PC-9 (cell line): ENCODE measurements around the gene BCL2L1. TPM values are rescaled to one million over a fixed set of nuclear protein-coding genes. Genes with fewer than 3 reads are reported as not detected.

Experiments
- BruUV-seq: library from RNA; stranded (reverse); fragments of 400-500 nt; replicated peaks from 2 replicates; lab custom pipeline; 2021; lab: Mats Ljungman, UMichigan
- CTCF ChIA-PET: fragments of 300-600 bp; sonication (Branson Sonifier 250); formaldehyde crosslinking; loops from one replicate; lab custom pipeline; 2022; ENCODE audit warnings: antibody characterized with exemption; lab: Charles Lee
- POLR2A ChIA-PET: fragments of 300-600 bp; sonication (Branson Sonifier 250); formaldehyde crosslinking; loops from one replicate; lab custom pipeline; 2022; ENCODE audit warnings: antibody characterized with exemption; ENCODE audit not compliant: unreplicated experiment; lab: Charles Lee
- DNase-seq, 2 experiments: peaks; one replicate each; pipeline versions ENCODE4 v3.0.0 to v3.0.0-alpha.2; 2015 to 2022; ENCODE audit warnings: mixed read lengths in 1 of 2
- H2AFZ ChIP-seq: fragments of 200-600 bp; sonication (generic); 2 replicates; pipeline ENCODE4 v1.8.1; 2017; ENCODE audit warnings: antibody characterized with exemption
- H3F3A ChIP-seq: fragments of 200-600 bp; sonication (generic); 2 replicates; pipeline ENCODE4 v1.8.1; 2017; ENCODE audit warnings: antibody characterized with exemption, mild to moderate bottlenecking, low read depth; ENCODE audit not compliant: insufficient read depth
- H3K27ac ChIP-seq: fragments of 200-600 bp; sonication (generic); 2 replicates; pipeline ENCODE4 v1.6.1; 2016; ENCODE audit warnings: mixed run types
- H3K27me3 ChIP-seq: fragments of 200-600 bp; sonication (generic); 2 replicates; pipeline ENCODE4 v1.6.1; 2016; ENCODE audit warnings: low read depth, mixed run types; ENCODE audit not compliant: insufficient read depth
- H3K36me3 ChIP-seq: fragments of 200-600 bp; sonication (generic); 2 replicates; pipeline ENCODE4 v1.6.1; 2016; ENCODE audit warnings: low read depth, mixed run types
- H3K4me1 ChIP-seq: fragments of 200-600 bp; sonication (generic); replicated peaks from 2 replicates; pipeline ENCODE4 v1.6.1; 2016; ENCODE audit warnings: mixed run types; ENCODE audit not compliant: insufficient read depth
- H3K4me2 ChIP-seq: fragments of 200-600 bp; sonication (generic); 2 replicates; pipeline ENCODE4 v1.6.1; 2017; ENCODE audit warnings: mixed run types
- H3K4me3 ChIP-seq: fragments of 200-600 bp; sonication (generic); 2 replicates; pipeline ENCODE4 v1.6.1; 2016; ENCODE audit warnings: mixed run types
- H3K79me2 ChIP-seq: fragments of 200-600 bp; sonication (generic); 2 replicates; pipeline ENCODE4 v1.6.1; 2017; ENCODE audit warnings: low read depth, mixed run types
- H3K9me2 ChIP-seq: fragments of 200-600 bp; sonication (generic); 2 replicates; pipeline ENCODE4 v1.8.1; 2017; ENCODE audit warnings: mild to moderate bottlenecking; ENCODE audit not compliant: insufficient read depth
- H3K9me3 ChIP-seq: fragments of 200-600 bp; sonication (generic); 2 replicates; pipeline ENCODE4 v1.8.1; 2016; ENCODE audit warnings: low read depth; ENCODE audit not compliant: insufficient read depth
- H4K20me1 ChIP-seq: fragments of 200-600 bp; sonication (generic); 2 replicates; pipeline ENCODE4 v1.8.1; 2017; ENCODE audit not compliant: insufficient read depth
- EZH2 ChIP-seq: fragments of 200-600 bp; sonication (generic); IDR thresholded peaks from 2 replicates; pipeline ENCODE4 v1.8.0; 2017; ENCODE audit warnings: antibody characterized with exemption, low read depth
- intact Hi-C: fragments of 100-400 bp; cut with micrococcal nuclease; formaldehyde crosslinking; loops from one replicate; pipeline ENCODE4 v1.10.0; 2022; ENCODE audit not compliant: unreplicated experiment
- total RNA-seq: library from RNA; stranded (reverse); gene quantifications from 2 replicates; pipeline ENCODE4 v1.2.3, GENCODE V29; 2021
- TF ChIP-seq, protein P1 (sequence below): fragments of 200-600 bp; sonication (generic); conservative IDR thresholded peaks from 2 replicates; pipeline ENCODE4 v1.6.1; 2017; ENCODE audit warnings: mixed run types, antibody characterized with exemption, mild to moderate bottlenecking, moderate library complexity

BCL2L1 gene
- total RNA-seq, 1 experiment from 2014 or later = 125 TPM

DNA sequence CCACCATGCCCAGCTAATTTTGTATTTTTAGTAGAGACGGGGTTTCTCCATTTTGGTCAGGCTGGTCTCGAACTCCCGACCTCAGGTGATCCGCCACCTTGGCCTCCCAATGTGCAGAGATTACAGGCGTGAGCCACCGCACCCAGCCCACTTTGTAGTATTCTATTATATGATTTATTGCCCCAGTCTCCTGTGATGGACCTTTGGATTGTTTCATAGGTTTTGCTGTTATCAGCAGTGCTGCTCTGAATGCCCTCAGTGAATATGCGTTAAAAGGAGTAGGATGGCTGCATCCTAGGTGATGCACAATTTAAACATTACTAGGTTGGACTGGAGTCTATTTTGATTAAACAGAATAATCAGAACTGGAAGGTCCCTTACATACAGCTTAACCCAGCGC, 107.3 kb downstream of the BCL2L1 start:
- no peak overlapping the region for H3K4me2 ChIP-seq
- no peaks in the 10 kb centered on the region for H3K9me2 ChIP-seq
- no peak overlapping the region for H3K27ac ChIP-seq
- H3K36me3 ChIP-seq = no peaks in the 10 kb centered on the region
- no peaks in the 10 kb centered on the region for H3K27me3 ChIP-seq
- intact Hi-C loops = no loop called here
- no peak overlapping the region for H2AFZ ChIP-seq
- ChIA-PET CTCF (interaction anchor here (0.9 kb wide), 1 partner anchor 113 kb away, joined by 3 read pairs; no protein-coding TSS in a partner anchor), POLR2A (no interaction called here)
- peaks cover 18% of the 10 kb centered on the region for H3F3A ChIP-seq
- DNase-seq = no peak
- BruUV-seq = no TSS peak
- H3K9me3 ChIP-seq = no peaks in the 10 kb centered on the region
- peaks cover 20% of the 10 kb centered on the region for H3K4me1 ChIP-seq
- TF ChIP-seq EZH2 = no peak
- TF ChIP-seq, protein P1, sequence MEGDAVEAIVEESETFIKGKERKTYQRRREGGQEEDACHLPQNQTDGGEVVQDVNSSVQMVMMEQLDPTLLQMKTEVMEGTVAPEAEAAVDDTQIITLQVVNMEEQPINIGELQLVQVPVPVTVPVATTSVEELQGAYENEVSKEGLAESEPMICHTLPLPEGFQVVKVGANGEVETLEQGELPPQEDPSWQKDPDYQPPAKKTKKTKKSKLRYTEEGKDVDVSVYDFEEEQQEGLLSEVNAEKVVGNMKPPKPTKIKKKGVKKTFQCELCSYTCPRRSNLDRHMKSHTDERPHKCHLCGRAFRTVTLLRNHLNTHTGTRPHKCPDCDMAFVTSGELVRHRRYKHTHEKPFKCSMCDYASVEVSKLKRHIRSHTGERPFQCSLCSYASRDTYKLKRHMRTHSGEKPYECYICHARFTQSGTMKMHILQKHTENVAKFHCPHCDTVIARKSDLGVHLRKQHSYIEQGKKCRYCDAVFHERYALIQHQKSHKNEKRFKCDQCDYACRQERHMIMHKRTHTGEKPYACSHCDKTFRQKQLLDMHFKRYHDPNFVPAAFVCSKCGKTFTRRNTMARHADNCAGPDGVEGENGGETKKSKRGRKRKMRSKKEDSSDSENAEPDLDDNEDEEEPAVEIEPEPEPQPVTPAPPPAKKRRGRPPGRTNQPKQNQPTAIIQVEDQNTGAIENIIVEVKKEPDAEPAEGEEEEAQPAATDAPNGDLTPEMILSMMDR = no peak
- H3K79me2 ChIP-seq = no peaks in the 10 kb centered on the region
- no peak overlapping the region for H3K4me3 ChIP-seq
- no peaks in the 10 kb centered on the region for H4K20me1 ChIP-seq

Other genes starting within 250 kb of the BCL2L1 start
- not detected in 2 replicates for gene DEFB124, start 247.7 kb downstream of the BCL2L1 start, total RNA-seq
- not detected in 2 replicates for gene REM1, start 247.6 kb downstream of the BCL2L1 start, total RNA-seq
- gene HM13, start 208.4 kb downstream of the BCL2L1 start, total RNA-seq = 220 and 272 TPM in 2 replicates
- gene ID1, start 117.6 kb downstream of the BCL2L1 start, total RNA-seq = 74.4 and 164 TPM in 2 replicates
- gene COX4I2, start 85.0 kb downstream of the BCL2L1 start, total RNA-seq = not detected in 2 replicates
- 140 and 164 TPM in 2 replicates for gene TPX2, start 16.4 kb upstream of the BCL2L1 start, total RNA-seq
- 0.18 and 0.50 TPM in 2 replicates for gene MYLK2, start 96.5 kb upstream of the BCL2L1 start, total RNA-seq
- gene FOXS1, start 122.7 kb upstream of the BCL2L1 start, total RNA-seq = not detected in 2 replicates
- not detected in 2 replicates for gene DUSP15, start 147.7 kb upstream of the BCL2L1 start, total RNA-seq
- 1.5 and 1.8 TPM in 2 replicates for gene TTLL9, start 147.8 kb upstream of the BCL2L1 start, total RNA-seq
- gene PDRG1, start 229.2 kb upstream of the BCL2L1 start, total RNA-seq = 13.7 and 15.3 TPM in 2 replicates
- not detected in 2 replicates for gene XKR7, start 245.3 kb upstream of the BCL2L1 start, total RNA-seq